HG03442 (cell line): ENCODE results near the gene ECSIT.
"Not testable (repeated sequence)": the region's sequence is repeated elsewhere in the genome, so short reads cannot be mapped to it uniquely, and the experiment has no call there.

Experiments
- ATAC-seq: cut with Tn5 transposase; IDR thresholded peaks from one replicate; pipeline ENCODE4 v1.9.1; 2021; ENCODE audit warnings: mild to moderate bottlenecking, moderate library complexity; ENCODE audit not compliant: unreplicated experiment

ECSIT gene

GRCh38 chr19:11479898-11480714 lies 48.8 kb downstream of the ECSIT start:
- ATAC-seq: no peak

GRCh38 chr19:11479090-11479897 lies 49.6 kb downstream of the ECSIT start:
- no peak for ATAC-seq

DNA sequence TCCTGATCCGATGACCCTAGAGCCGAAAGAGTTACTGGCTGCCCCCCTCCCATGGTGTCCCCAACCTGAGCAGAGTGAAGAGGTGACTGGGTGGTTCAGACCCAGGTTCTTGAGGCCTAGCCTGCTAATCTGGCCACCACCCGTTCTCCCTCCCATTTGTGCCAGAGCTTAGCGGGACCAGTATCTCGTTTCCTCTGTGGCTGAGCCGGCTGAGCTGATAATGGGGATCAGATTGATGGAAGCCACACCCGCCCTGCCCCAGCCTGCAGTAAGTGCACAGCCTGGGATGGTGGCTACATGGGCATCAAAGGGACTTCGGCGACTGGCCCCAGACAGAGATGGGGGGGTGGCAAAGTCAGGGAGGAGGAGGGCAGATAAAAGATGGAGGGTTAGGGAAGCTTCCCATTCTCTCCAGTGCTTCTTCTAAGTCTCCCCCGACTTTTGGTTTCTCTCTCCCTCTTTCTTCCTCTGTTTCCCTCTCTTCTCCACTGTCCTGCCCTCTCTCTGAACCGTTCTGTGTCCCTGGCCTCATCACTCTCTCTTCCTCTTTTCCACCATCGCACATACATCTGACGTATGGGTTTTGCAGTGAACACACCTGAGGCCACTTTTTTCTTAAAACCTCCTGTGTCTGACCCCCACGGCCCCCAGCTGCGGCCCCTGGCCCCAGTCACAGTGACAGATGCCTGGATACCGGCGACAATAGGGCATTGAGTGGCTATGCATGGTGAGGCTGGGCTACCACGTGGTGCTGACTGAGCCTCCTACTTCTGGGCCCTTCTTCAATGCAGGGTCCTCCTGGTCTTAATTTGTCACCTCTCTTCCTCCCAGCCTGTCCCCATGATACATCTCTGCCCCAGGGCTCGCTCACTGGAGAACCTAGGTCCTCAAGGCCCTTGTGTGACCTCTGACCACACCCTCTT lies 50.5 kb downstream of the ECSIT start:
- ATAC-seq: no peak

DNA sequence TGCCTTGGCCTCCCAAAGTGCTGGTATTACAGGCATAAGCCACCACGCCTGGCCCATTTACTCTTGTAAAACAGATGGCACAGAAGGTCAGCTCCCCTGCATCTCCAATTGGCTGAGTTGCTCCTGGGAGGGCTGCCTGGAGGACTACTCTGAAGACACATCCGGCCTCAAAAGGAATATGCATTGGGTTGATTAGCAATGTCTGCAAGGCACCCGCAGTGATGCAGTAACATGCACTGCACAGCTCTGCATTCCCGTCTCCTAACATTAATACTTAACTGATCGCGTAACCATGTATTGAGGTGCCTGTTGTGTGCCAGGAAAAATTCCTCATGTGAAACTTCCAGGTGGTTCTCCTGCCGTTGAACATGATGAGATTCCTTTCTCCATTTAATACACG lies 53.1 kb downstream of the ECSIT start:
- no peak for ATAC-seq

GRCh38 chr19:11475343-11475742 lies 53.6 kb downstream of the ECSIT start:
- ATAC-seq: not testable (repeated sequence)

- ATAC-seq: no peak
Observed at GRCh38 chr19:11473725-11474124, 55.2 kb downstream of the ECSIT start.

GRCh38 chr19:11468266-11468845 lies 60.6 kb downstream of the ECSIT start:
- not testable (repeated sequence) for ATAC-seq

GRCh38 chr19:11465600-11465999 lies 63.3 kb downstream of the ECSIT start:
- no peak for ATAC-seq

DNA sequence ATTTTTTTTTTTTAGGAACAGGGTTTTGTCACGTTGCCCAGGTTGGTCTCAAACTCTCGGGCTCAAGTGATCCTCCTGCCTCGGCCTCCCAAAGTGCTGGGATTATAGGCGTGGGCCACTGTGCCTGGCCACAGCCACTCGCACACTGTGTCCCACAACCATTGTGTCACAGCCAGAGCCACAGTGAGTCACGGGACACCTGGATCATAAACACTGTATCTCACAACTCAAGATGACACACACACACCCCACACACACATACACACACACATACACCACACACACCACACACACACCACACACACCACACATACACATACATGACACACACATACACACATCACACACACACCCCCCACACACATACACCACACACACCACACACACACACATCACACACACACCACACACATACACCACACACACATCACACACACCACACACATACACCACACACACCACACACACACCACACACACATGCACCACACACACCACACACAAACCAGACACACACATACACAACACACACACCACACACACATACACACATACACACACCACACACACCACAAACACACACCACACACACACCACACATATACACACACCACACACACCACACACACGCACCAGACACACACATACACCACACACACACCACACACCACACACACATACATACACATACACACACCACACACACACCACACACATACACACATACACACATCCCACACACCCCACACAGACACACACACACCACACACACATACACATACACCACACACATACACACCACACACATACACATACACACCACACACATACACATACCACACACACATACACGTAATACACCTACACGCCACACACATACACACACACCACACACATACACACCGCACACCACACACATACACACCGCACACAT lies 64.3 kb downstream of the ECSIT start:
- no peak for ATAC-seq

DNA sequence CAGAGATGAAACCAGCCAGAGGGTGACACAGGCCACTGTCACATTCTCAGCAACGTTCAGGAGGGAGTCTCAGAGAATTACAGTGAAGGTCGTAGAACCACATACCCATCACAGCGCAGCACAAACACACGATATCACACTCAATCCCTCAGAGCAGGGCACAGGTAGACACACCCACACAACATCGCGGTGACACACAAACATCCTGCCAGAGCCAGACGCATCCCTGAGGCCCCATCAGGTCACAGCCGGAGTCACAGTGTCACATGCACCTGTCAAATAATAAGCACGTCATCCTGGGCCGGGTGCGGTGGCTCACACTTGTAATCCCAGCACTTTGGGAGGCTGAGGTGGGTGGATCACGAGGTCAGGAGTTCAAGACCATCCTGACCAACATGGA lies 65.5 kb downstream of the ECSIT start:
- no peak for ATAC-seq

DNA sequence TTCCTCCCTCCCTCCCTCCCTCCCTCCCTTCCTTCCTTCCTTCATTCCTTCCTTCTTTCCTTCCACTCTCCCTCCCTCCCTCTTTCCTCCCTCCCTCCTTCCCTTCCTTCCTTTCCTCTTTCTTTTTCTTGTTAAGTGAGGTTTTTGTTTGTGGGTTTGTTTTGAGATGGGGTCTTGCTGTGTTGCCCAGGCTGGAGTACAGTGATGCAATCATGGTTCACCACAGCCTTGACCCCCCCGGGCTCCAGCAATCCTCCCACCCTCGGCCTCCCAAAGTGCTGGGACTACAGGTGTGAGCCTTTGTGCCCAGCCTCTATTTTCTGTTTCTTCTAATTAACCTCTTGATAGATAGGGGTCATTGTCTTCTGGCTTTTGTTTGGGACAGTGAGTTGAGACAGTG lies 67.5 kb downstream of the ECSIT start:
- no peak for ATAC-seq

DNA sequence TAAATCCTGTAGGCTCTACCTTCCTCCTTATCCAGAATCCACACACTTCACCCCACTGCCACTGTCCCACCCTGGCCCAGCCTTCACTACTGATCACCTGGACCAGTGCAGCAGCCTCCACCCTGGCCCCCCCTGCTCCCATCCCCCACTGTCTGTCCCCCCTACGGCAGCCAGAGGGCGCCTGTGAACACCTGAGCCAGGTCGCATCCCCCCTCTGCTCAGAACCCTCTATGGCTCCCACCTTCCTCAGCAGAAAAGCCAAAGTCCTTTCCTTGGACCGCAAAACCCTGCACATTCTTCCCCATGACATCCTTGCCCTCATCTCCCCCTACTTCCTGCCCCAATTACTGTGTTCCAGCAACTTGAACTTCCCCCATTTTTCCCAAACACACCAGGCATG lies 68.7 kb downstream of the ECSIT start:
- ATAC-seq: no peak

DNA sequence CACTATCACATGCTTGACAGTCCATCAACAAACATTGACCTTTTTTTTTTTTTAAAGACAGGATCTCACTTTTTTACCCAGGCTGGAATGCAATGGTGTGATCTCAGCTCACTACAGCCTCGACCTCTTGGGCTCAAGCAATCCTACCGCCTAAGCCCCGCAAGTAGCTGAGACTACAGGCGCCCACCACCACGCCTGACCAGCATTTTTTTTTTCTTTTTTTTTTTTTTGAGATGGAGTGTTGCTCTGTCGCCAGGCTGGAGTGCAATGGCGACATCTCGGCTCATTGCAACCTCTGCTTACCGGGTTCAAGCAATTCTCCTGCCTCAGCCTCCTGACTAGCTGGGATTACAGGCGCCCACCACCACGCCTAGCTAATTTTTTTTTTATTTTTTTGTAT lies 70.0 kb downstream of the ECSIT start:
- not testable (repeated sequence) for ATAC-seq

GRCh38 chr19:11458236-11458900 lies 70.6 kb downstream of the ECSIT start:
- ATAC-seq: no peak

DNA sequence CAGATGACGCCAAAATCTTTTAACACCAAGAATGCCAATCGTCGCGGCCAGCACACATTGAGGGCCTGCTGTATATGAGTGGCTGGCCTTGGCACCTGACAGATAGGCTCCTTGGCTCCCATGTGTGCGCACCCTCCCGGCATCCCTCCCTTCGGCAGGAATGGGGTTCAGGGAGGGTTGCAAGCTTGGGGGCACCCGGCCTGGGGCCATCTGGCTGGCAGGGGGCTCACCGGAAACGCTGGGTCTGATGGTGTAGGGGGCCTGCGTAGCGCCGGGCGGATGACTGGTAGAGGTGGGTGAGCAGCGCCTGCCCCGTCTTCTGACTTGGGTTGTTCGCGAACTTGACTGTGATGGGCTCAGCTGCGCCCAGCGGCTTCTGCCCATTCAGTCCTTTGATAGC lies 71.1 kb downstream of the ECSIT start:
- no peak for ATAC-seq

DNA sequence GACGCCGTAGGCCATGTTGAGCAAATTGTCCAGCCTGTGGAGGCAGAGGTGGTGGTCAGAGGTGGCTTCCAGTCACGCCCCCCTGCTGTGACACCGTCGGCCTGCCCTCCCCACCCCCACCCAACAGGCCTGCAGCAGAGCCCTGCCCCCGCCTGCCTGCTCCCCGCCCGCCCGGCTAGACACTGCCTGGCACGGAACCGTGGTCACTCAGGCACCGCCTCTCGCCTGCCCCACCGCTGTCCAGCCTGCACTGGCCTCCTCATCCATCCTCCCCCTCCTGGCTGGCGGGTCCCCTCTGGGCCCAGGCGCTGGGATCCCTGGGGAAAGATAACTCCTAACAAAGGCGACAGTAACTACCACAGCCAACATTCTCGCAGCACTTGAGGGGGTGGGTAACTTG lies 71.8 kb downstream of the ECSIT start:
- no peak for ATAC-seq

- ATAC-seq: no peak
Observed at GRCh38 chr19:11456659-11457058, 72.3 kb downstream of the ECSIT start.
